HG02623 (cell line): ENCODE results near the gene CCNB1.
"Not testable (repeated sequence)": the region's sequence is repeated elsewhere in the genome, so short reads cannot be mapped to it uniquely, and the experiment has no call there.

Experiments used
- ATAC-seq: cut with Tn5 transposase; IDR thresholded peaks from one replicate; pipeline ENCODE4 v1.9.1; 2021; ENCODE audit warnings: moderate library complexity; ENCODE audit not compliant: unreplicated experiment

CCNB1 gene

GRCh38 chr5:69166686-69167492 lies at the start of gene CCNB1:
TSS of gene CCNB1 (plus strand) at chr5:69167150. CDS start at chr5:69167263, 113 bp downstream.
- ATAC-seq, result peak; percentile 99

- ATAC-seq, result no peak
Observed at GRCh38 chr5:69129413-69129812, 37.5 kb upstream of the CCNB1 start.

GRCh38 chr5:69130241-69130640 lies 36.7 kb upstream of the CCNB1 start:
- no peak for ATAC-seq

- no peak for ATAC-seq
Observed at GRCh38 chr5:69131304-69131703, 35.6 kb upstream of the CCNB1 start.

GRCh38 chr5:69134126-69134525 lies 32.8 kb upstream of the CCNB1 start:
- no peak for ATAC-seq

- peak; percentile 92 for ATAC-seq
Observed at GRCh38 chr5:69136293-69136692, 30.7 kb upstream of the CCNB1 start.

- not testable (repeated sequence) for ATAC-seq
Observed at GRCh38 chr5:69137208-69137607, 29.7 kb upstream of the CCNB1 start.

- no peak for ATAC-seq
Observed at GRCh38 chr5:69137807-69138206, 29.1 kb upstream of the CCNB1 start.

- ATAC-seq, result no peak
Observed at GRCh38 chr5:69138766-69139165, 28.2 kb upstream of the CCNB1 start.

GRCh38 chr5:69140239-69140638 lies 26.7 kb upstream of the CCNB1 start:
- ATAC-seq, result not testable (repeated sequence)

- ATAC-seq, result no peak
Observed at GRCh38 chr5:69140827-69141226, 26.1 kb upstream of the CCNB1 start.

GRCh38 chr5:69148576-69148975 lies 18.4 kb upstream of the CCNB1 start:
- ATAC-seq, result not testable (repeated sequence)

- no peak for ATAC-seq
Observed at GRCh38 chr5:69148981-69149675, 17.8 kb upstream of the CCNB1 start.

- no peak for ATAC-seq
Observed at GRCh38 chr5:69149676-69150010, 17.3 kb upstream of the CCNB1 start.

- no peak for ATAC-seq
Observed at GRCh38 chr5:69152731-69153130, 14.2 kb upstream of the CCNB1 start.

- no peak for ATAC-seq
Observed at GRCh38 chr5:69156456-69156855, 10.5 kb upstream of the CCNB1 start.

GRCh38 chr5:69158039-69158438 lies 8.9 kb upstream of the CCNB1 start:
- ATAC-seq, result no peak

- ATAC-seq, result no peak
Observed at GRCh38 chr5:69160651-69161050, 6.3 kb upstream of the CCNB1 start.

- ATAC-seq, result no peak
Observed at GRCh38 chr5:69167493-69167855, 524 bp downstream of the CCNB1 start.

- ATAC-seq, result no peak
Observed at GRCh38 chr5:69167929-69168328, 979 bp downstream of the CCNB1 start.

- no peak for ATAC-seq
Observed at GRCh38 chr5:69170495-69170894, 3.5 kb downstream of the CCNB1 start.

GRCh38 chr5:69170969-69171368 lies 4.0 kb downstream of the CCNB1 start:
- ATAC-seq, result no peak
